Measurements from ENCODE around the gene PTPN2.
"Not testable (repeated sequence)": the region's sequence is repeated elsewhere in the genome, so short reads cannot be mapped to it uniquely, and the experiment has no call there.

Gene PTPN2

DNA sequence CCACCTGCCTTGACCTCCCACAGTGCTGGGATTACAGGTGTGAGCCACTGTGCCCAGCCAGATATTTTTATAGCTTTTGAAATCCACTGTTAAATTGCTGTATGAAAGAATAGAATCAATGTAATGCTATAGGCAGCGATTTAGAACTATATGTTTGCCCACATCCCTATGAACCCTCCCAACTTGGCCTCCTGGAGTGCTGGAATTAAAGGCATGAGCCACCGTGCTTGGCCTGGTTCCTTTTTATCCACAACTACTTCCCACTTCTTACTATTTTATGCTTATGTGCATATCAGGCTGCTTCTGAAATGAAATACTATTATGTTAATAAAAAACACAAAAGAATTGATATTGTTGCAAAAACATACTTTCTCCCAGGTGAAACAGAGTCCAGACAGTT lies 11.6 kb upstream of the PTPN2 start:
- intact Hi-C loops (cut with DNase I), result no loop called here
- no peak for DNase-seq

DNA sequence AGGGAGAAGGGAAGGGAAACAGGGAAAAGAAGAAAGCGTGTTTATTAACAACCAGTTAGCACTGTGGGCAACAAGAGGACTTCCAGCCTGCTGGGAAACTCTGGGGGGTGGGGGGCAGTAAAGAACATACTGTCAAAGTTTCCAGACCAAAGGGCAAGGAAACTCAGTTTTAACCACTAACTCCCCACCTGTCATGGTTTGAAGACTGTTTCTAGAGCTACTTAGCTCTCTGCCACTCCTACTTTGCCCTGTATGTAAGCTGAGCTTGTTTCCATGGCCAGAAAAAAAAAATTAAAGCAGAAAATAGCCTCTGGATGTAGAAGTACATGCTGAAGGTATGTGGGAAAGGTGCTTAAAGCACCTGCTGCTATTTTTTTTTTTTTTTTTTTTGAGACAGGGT lies 11.0 kb upstream of the PTPN2 start:
- no peak for DNase-seq
- intact Hi-C loops (cut with DNase I), result no loop called here

DNA sequence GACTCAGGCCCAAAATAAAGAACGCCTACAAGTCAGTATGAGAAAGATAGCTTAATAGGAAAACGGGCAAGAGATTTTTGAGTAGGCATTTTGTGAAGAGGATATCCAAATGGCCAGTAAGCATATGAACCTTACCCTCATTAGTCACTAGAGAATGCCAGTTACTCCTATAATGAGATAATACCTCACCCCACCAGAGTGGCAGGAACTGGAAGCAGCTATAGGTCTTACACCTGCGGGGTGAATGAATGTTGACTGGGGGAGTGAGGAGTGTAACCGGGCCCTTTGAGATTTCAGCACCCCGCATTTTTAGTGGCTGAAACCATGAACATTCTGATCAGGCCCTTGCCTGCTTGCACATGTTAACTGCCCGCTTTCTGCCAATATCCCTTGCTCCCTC lies 7.5 kb upstream of the PTPN2 start:
- intact Hi-C loops (cut with DNase I), result loop anchor here (5.0 kb wide), 1 partner anchor 149 kb away; no protein-coding TSS in a partner anchor
- no peak for DNase-seq

- no peak for DNase-seq
- intact Hi-C loops (cut with DNase I), result loop anchor here (5.0 kb wide), 1 partner anchor 149 kb away; no protein-coding TSS in a partner anchor
These were observed 6.9 kb upstream of the PTPN2 start for GRCh38 chr18:12890964-12891363.

DNA sequence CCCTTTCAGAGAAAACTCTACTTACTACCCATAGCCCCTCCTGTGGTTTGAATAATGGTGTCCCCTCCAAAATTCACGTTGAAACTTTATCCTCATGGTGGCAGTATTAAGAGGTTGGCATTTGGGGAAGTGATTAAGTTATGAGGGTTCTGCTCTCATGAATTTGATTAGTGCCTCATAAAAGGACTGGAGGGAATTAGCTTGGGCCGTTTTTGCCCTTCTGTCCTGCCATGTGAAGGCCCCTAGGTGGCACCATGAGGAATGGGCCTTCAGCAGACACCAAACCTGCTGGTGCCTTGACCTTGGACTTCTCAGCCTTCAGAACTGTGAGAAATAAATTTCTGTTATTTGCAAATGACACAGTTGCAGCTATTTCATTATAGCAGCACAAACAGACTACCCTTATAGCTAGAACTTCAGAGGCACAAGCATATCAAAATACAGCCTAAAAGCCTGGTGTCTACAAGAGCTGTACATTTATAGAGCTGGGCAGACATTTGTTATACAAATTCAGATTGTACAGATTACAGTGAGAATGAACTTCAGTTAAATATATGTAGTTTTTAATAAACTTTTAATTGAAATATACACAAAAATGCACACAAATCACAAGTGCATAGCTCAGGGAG lies 2.6 kb upstream of the PTPN2 start:
- intact Hi-C loops (cut with DNase I), result no loop called here
- DNase-seq, result no peak

GRCh38 chr18:12885500-12885899 lies 1.5 kb upstream of the PTPN2 start:
- intact Hi-C loops (cut with DNase I), result no loop called here
- DNase-seq, result no peak

DNA sequence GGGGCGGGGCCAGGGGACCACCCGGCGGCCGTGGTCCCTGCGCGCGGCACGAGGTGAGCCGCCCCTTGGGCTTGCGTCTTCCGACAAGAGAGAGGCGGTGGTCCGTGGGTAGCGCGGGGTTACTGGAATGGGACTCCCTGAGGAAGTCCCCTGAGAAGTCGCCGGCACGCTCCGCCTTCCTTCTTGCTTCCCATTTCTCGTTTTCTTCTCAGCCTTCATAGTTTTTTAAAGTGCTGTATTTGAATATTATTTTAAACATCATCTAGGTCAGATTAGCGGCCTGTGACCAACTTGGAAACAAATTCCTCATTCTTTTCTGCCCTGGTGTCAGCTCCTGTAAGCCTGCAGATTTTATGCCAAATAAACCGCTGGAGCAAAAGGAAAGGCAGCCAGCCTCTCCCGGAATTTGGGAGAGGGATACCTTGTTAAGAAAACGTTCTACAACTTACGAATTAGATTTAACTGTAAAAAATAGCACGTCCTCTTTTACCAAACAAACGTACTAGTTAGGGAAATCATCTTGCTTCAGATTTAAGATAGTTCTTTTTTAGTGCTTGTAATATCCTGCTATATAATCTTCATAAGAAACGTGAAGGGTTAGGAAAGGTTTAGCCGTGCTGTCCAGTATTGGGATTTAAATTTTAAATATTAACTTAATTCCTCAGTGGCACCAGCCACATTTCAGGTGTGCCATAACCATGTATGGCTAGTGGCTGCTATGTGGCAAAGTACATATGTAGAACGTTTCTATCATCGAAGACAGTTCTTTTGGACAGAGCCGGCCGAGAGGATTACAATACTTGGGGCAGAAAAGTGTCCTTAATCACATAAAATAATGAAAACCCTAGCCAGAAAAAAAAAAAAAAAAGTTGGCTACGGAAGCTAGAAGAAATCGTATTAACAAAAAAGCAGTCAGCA lies 628 bp upstream of the PTPN2 start:
- peak in 2 of 10 donors; percentile 48 to 87 for DNase-seq
- intact Hi-C loops (cut with DNase I), result loop anchor here (5.0 kb wide), 1 partner anchor 182 kb away; the partner anchor contains the start of genes CEP76 and PSMG2

DNA sequence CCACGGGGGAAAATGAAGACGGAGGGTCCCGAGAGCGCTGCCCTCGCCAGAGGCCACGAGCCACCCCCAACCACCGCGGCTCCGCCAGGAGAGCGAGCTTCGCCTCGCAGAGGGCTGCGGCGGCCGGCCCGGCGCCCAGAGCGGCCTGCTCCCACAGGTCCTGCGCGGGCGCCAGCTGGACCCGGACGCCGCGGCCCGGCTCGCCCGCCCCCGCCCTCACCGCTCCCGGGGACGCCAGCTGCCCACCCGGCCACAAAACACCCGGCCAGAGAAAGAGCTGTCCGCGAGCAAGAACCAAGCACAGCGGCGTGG lies 709 bp downstream of the PTPN2 start:
- intact Hi-C loops (cut with DNase I), result loop anchor here (2.0 to 5.0 kb wide), 2 partner anchors 65 to 181 kb away; partner anchors contain the start of genes CEP76, PSMG2 and SEH1L
- peak in 1 of 10 donors; percentile 83 for DNase-seq

DNA sequence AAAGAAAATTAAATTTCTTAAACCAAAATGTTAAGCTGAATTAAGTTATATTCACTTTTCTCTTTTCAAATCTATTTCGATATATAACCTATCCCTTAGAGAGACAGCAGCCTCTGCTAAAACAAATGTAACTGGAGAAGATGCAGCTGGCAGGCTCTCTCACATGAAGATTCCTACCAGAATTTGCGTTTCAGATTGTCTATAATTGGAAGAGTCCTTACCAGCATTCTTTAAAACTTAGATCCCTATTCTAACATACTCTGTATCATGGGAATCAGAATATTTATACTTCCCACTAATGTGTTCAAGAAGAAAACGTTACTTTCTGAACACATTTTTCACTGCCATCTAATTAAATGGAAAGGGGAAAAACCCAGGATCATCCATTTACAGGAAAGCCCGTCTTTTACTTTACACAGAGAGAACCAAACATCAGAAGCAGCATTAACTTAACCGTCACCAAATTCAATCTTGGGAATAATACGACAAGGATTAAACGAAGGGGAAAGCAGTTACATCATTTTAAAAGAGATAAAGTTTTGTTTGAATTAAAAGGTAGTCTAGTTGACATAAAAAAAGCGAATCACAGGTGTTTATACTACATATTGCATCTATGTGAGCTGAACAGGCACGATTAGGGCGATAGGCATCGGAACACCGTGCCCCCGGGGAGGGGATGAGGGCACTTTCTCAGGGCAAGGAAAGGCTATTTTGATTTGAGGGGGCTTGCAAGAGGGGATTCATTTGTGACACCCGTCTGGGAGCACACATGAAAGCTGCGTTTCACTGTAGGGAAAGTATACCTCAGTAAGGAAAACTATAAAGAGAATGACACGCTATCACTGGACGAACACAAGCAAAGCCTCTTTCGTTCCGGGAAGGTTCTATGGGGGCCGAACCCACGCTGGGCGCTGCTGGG lies 1.3 kb downstream of the PTPN2 start:
- intact Hi-C loops (cut with DNase I), result loop anchor here (2.0 to 5.0 kb wide), 2 partner anchors 66 to 180 kb away; partner anchors contain the start of genes CEP76, PSMG2 and SEH1L
- DNase-seq, result no peak

- no peak for DNase-seq
These were observed 3.5 kb downstream of the PTPN2 start for GRCh38 chr18:12880541-12880910.

DNA sequence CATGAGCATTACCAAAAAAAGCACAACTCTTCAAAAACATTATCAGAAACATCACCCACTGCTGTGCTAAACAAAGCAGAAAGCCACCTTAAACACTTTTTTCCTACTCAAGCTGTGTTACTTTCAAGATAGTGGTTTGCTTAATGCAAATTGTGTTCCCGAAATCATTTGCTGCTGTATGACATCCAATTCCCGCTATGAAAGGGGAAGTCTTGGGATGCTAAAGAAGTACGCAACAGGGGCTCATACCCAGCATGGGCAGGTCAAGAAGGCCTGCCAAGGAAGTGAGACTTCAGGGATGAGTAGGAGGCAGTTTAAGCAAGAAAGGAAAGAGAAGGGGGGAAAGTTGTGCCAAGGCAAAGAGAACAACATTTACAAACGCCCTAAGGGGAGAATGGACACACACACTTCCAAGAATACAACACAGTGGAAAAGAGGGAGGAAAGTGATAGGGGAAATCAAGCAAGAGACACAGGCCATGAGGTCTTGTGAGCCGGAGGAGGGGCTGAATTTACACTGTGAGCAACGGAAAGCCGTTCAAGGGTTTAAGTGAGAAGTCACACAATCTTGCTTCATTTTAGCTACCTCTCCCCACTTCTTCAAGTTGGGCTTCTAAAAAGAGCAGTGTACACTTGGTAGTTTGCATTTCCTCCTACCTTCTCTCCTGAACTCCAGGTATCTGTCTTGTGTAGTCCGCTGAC lies 4.0 kb downstream of the PTPN2 start:
- no peak for DNase-seq
- intact Hi-C loops (cut with DNase I), result loop anchor here (5.0 kb wide), 1 partner anchor 178 kb away; the partner anchor contains the start of genes CEP76 and PSMG2

More at GRCh38 chr18:12880541-12880910, 3.5 kb downstream of the PTPN2 start:
- intact Hi-C loops (cut with DNase I), result loop anchor here (5.0 kb wide), 1 partner anchor 178 kb away; the partner anchor contains the start of genes CEP76 and PSMG2

GRCh38 chr18:12874992-12875391 lies 9.0 kb downstream of the PTPN2 start:
- intact Hi-C loops (cut with DNase I); DNase-seq: not testable (repeated sequence)

DNA sequence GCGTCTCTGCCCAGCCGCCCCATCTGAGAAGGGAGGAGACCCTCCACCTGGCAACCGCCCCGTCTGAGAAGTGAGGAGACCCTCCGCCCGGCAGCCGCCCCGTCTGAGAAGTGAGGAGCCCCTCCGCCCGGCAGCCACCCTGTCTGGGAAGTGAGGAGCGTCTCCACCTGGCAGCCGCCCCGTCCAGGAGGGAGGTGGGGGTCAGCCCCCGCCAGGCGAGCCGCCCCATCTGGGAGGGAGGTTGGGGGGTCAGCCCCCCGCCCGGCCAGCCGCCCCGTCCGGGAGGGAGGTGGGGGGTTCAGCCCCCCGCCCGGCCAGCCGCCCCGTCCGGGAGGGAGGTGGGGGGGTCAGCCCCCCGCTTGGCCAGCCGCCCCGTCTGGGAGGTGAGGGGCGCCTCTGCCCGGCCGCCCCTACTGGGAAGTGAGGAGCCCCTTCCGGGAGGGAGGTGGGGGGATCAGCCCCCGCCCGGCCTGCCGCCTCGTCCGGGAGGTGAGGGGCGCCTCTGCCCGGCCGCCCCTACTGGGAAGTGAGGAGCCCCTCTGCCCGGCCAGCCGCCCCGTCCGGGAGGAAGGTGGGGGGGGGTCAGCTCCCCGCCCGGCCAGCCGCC lies 10.0 kb downstream of the PTPN2 start:
- DNase-seq; intact Hi-C loops (cut with DNase I): not testable (repeated sequence)

DNA sequence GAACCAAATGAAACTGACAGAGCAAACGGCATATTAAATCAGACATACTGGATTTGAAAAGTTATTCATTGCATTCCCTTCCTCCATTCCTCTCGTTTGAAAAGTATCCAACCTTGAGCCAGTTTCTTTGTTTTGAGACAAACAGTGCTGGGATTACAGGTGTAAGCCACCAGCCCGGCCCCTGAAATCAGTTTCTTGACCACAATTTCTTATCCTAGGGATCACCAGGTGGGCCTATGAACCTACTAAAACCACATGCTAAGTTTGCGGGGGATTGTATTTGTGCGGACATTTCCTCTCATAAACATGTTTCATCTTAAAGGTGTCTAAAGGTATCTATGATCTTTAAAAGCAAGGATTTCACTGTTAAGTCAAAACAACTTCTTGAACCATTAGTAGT lies 11.6 kb downstream of the PTPN2 start:
- no peak for DNase-seq

GRCh38 chr18:12868576-12868975 lies 15.5 kb downstream of the PTPN2 start:
- DNase-seq, result peak in 1 of 10 donors; percentile 57
- intact Hi-C loops (cut with DNase I), result no loop called here

More for the DNA sequence above, 11.6 kb downstream of the PTPN2 start:
- intact Hi-C loops (cut with DNase I), result no loop called here

GRCh38 chr18:12867441-12868123 lies 16.5 kb downstream of the PTPN2 start:
- no peak for DNase-seq
- intact Hi-C loops (cut with DNase I), result no loop called here

- DNase-seq, result no peak
- intact Hi-C loops (cut with DNase I), result no loop called here
These were observed 20.3 kb downstream of the PTPN2 start for GRCh38 chr18:12863687-12864216.

- intact Hi-C loops (cut with DNase I), result no loop called here
- no peak for DNase-seq
These were observed 21.1 kb downstream of the PTPN2 start for GRCh38 chr18:12862874-12863482.
